IMR-90 (cell line): Measurements from ENCODE around the gene BCLAF1. TPM values are rescaled to one million over a fixed set of nuclear protein-coding genes. Genes with fewer than 3 reads are reported as not detected.

Source experiments
- ATAC-seq: fragments of 200-7000 bp; cut with Tn5 transposase; 2 replicates; pipeline ENCODE4 v1.9.1; 2020; ENCODE audit warnings: low read depth, mild to moderate bottlenecking, moderate library complexity
- BruUV-seq: library from RNA; stranded (reverse); fragments of 400-500 nt; replicated peaks from 2 replicates; lab custom pipeline; 2021; lab: Mats Ljungman, UMichigan
- CTCF ChIA-PET: fragments of 300-600 bp; formaldehyde crosslinking; extraction: SDS; loops from one replicate; lab custom pipeline; 2021; ENCODE audit warnings: antibody characterized with exemption; lab: Yijun Ruan, JAX
- POLR2A ChIA-PET: fragments of 300-600 bp; sonication (Branson Sonifier 250); formaldehyde crosslinking; loops from one replicate; lab custom pipeline; 2022; ENCODE audit warnings: antibody characterized with exemption; ENCODE audit not compliant: unreplicated experiment; lab: Charles Lee
- DNase-seq: peaks from one replicate; pipeline ENCODE4 v3.0.0; 2013
- H2AFZ ChIP-seq: replicated peaks from 2 replicates; pipeline ENCODE3; 2013; ENCODE audit warnings: low read length, mild to moderate bottlenecking; ENCODE audit not compliant: poor library complexity
- H2AK5ac ChIP-seq: 2 replicates; pipeline ENCODE4 v1.6.1; 2013; ENCODE audit warnings: low read depth, low read length, inconsistent platforms
- H2AK9ac ChIP-seq: replicated peaks from 2 replicates; pipeline ENCODE3; 2013; ENCODE audit warnings: mild to moderate bottlenecking, low read depth, low read length, moderate library complexity; ENCODE audit not compliant: poor library complexity
- H2BK120ac ChIP-seq: 2 replicates; pipeline ENCODE4 v1.6.1; 2013; ENCODE audit warnings: low read depth, low read length, inconsistent platforms
- H2BK15ac ChIP-seq: 3 replicates; pipeline ENCODE4 v1.6.1; 2013; ENCODE audit warnings: low read depth, low read length, inconsistent platforms
- H2BK20ac ChIP-seq: 2 replicates; pipeline ENCODE4 v1.6.1; 2013; ENCODE audit warnings: low read depth, mild to moderate bottlenecking, inconsistent platforms, low read length, moderate library complexity
- H2BK5ac ChIP-seq: 2 replicates; pipeline ENCODE4 v1.6.1; 2013; ENCODE audit warnings: mild to moderate bottlenecking, low read depth, low read length, inconsistent platforms; ENCODE audit not compliant: poor library complexity, severe bottlenecking
- H3K14ac ChIP-seq: replicated peaks from 2 replicates; pipeline ENCODE4 v1.6.1; 2013; ENCODE audit warnings: low read depth, low read length, inconsistent platforms
- H3K18ac ChIP-seq: 2 replicates; pipeline ENCODE4 v1.6.1; 2013; ENCODE audit warnings: low read depth, low read length, control low read depth
- H3K23ac ChIP-seq: 2 replicates; pipeline ENCODE4 v1.6.1; 2013; ENCODE audit warnings: low read depth, low read length, inconsistent platforms
- H3K27ac ChIP-seq: 2 replicates; pipeline ENCODE4 v1.5.1; 2013; ENCODE audit warnings: mild to moderate bottlenecking, control low read depth, low read length; ENCODE audit not compliant: insufficient read depth
- H3K27me3 ChIP-seq: 2 replicates; pipeline ENCODE4 v1.6.1; 2013; ENCODE audit warnings: low read length; ENCODE audit not compliant: control insufficient read depth, insufficient read depth
- H3K36me3 ChIP-seq: 2 replicates; pipeline ENCODE4 v1.6.1; 2013; ENCODE audit warnings: low read length, mixed read lengths; ENCODE audit not compliant: control insufficient read depth, insufficient read depth
- H3K4ac ChIP-seq: 2 replicates; pipeline ENCODE4 v1.6.1; 2013; ENCODE audit warnings: low read depth, low read length, inconsistent platforms
- H3K4me1 ChIP-seq: 2 replicates; pipeline ENCODE4 v1.6.1; 2013; ENCODE audit warnings: low read length, mixed read lengths; ENCODE audit not compliant: control insufficient read depth, insufficient read depth
- H3K4me2 ChIP-seq: 2 replicates; pipeline ENCODE4 v1.6.1; 2013; ENCODE audit warnings: low read depth, mild to moderate bottlenecking, control low read depth, low read length, moderate library complexity
- H3K4me3 ChIP-seq: 2 replicates; pipeline ENCODE4 v1.5.1; 2013; ENCODE audit warnings: low read depth, mild to moderate bottlenecking, control low read depth, low read length, moderate library complexity; ENCODE audit not compliant: insufficient read depth
- H3K56ac ChIP-seq: 2 replicates; pipeline ENCODE4 v1.6.1; 2013; ENCODE audit warnings: low read length, inconsistent platforms; ENCODE audit not compliant: insufficient read depth; ENCODE audit errors: extremely low read depth
- H3K79me1 ChIP-seq, 2 experiments: 2 replicates each; pipeline ENCODE4 v1.6.1; 2013; ENCODE audit warnings: low read length in 2 of 2, inconsistent platforms in 1 of 2, low read depth in 1 of 2
- H3K9ac ChIP-seq: 2 replicates; pipeline ENCODE4 v1.6.1; 2013; ENCODE audit warnings: low read depth, low read length, control low read depth
- H3K9me1 ChIP-seq: 2 replicates; pipeline ENCODE4 v1.6.1; 2013; ENCODE audit warnings: low read length, inconsistent platforms; ENCODE audit not compliant: insufficient read depth
- H3K9me3 ChIP-seq: 2 replicates; pipeline ENCODE4 v1.6.1; 2013; ENCODE audit warnings: low read length; ENCODE audit not compliant: control insufficient read depth, insufficient read depth
- H4K20me1 ChIP-seq: 2 replicates; pipeline ENCODE4 v1.6.1; 2013; ENCODE audit warnings: low read length, inconsistent platforms; ENCODE audit not compliant: insufficient read depth
- H4K5ac ChIP-seq: 2 replicates; pipeline ENCODE4 v1.6.1; 2013; ENCODE audit warnings: mild to moderate bottlenecking, low read depth, low read length, control low read depth
- H4K8ac ChIP-seq, 2 experiments: 2 replicates each; pipeline ENCODE4 v1.6.1; 2013; ENCODE audit warnings: low read depth in 2 of 2, low read length in 2 of 2, control low read depth in 1 of 2, inconsistent platforms in 1 of 2
- H4K91ac ChIP-seq: 2 replicates; pipeline ENCODE4 v1.6.1; 2013; ENCODE audit warnings: low read depth, low read length, inconsistent platforms; ENCODE audit not compliant: insufficient read depth
- BHLHE40 ChIP-seq: fragments of 150-350 bp; IDR thresholded peaks from 2 replicates; pipeline ENCODE4 v1.6.1; 2016; ENCODE audit warnings: mild to moderate bottlenecking, low read depth, low read length
- FOS ChIP-seq: fragments of 150-350 bp; IDR thresholded peaks from 2 replicates; pipeline ENCODE4 v1.6.1; 2016; ENCODE audit warnings: low read depth, low read length
- MXI1 ChIP-seq: IDR thresholded peaks from 2 replicates; pipeline ENCODE4 v1.6.1; 2012; ENCODE audit warnings: low read depth, mild to moderate bottlenecking, low read length, moderate library complexity, borderline replicate concordance
- WGBS, 2 experiments: methylation state at CpG; one replicate each; pipeline versions ENCODE4 v1.1.5 to v1.1.7; 2013; ENCODE audit warnings: missing lambda C conversion rate in 2 of 2; ENCODE audit not compliant: insufficient read length in 1 of 2; ENCODE audit errors: extremely low coverage in 2 of 2; 5-methylcytosine and 5-hydroxymethylcytosine counted together
- dilution Hi-C: fragments of 300-500 bp; cut with HindIII; formaldehyde crosslinking; loops from one replicate; pipeline ENCODE4 v1.14.3; 2018; ENCODE audit warnings: low sequenced_read_pairs; ENCODE audit not compliant: unreplicated experiment
- in situ Hi-C: fragments of 300-500 bp; cut with MboI; formaldehyde crosslinking; loops from 3 replicates; pipeline ENCODE4 v1.14.3; 2019; ENCODE audit warnings: low sequenced_read_pairs, inconsistent platforms, mixed read lengths
- intact Hi-C: fragments of 100-400 bp; cut with micrococcal nuclease; formaldehyde crosslinking; loops from 2 replicates; pipeline ENCODE4 v1.10.0; 2022
- polyA plus RNA-seq, 3 experiments: library from polyadenylated mRNA; depleted of rRNA; stranded (reverse); fragments of >200 nt; gene quantifications; 2 replicates each; pipeline ENCODE4 v1.2.3, GENCODE V29; 2012; ENCODE audit warnings: low replicate concordance in 1 of 3
- total RNA-seq: library from RNA; depleted of rRNA; stranded (reverse); fragments of >200 nt; gene quantifications from 2 replicates; pipeline ENCODE4 v1.2.3, GENCODE V29; 2012

BCLAF1 gene
- total and polyA plus RNA-seq, 2 of the 4 experiments (the other 2 are of a cell fraction): 34.0 to 141 TPM

DNA sequence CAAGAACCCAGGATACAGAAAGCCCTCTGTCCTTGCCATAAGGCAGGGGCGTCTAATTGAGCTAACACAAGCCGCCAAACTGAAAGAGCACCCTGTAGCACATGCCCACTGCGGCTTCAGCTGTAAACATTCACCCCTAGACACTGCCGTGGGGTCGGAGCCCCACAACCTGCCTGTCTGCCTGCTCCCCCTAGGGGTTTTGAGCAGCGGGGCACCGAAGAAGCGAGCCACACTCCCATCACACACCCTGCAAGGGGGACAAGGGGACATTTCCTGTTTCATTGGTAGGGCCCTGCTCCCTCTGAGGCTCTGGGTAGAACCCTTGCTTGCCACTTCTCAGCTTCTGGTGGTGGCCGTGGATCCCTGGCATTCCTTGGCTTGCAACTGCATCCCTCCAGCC is 45.2 kb upstream of the BCLAF1 start:
- no peak for ATAC-seq
- no peak overlapping the region for H2BK20ac ChIP-seq
- BruUV-seq: no TSS peak
- H2AK5ac ChIP-seq: no peak overlapping the region
- no peak overlapping the region for H3K9ac ChIP-seq
- H2BK120ac ChIP-seq: no peak overlapping the region
- H3K9me1 ChIP-seq: no peaks in the 10 kb centered on the region
- TF ChIP-seq FOS (no peak), BHLHE40 (no peak), MXI1 (no peak)
- no peak for DNase-seq
- intact Hi-C loops (no loop called here), dilution Hi-C loops (no loop called here), in situ Hi-C loops (no loop called here)
- H2BK15ac ChIP-seq: no peak overlapping the region
- H4K20me1 ChIP-seq: no peaks in the 10 kb centered on the region
- no peak overlapping the region for H3K18ac ChIP-seq
- H3K14ac ChIP-seq: no peak overlapping the region
- no peak overlapping the region for H3K4me3 ChIP-seq
- peaks cover 3% of the 10 kb centered on the region; the same call in 1 of the 2 replicates for H3K4me1 ChIP-seq
- H3K36me3 ChIP-seq: no peaks in the 10 kb centered on the region
- no peak overlapping the region for H4K8ac ChIP-seq
- no peak overlapping the region for H2AK9ac ChIP-seq
- H4K91ac ChIP-seq: no peak overlapping the region
- H2AFZ ChIP-seq: no peak overlapping the region
- H3K27ac ChIP-seq: no peak overlapping the region
- CTCF ChIA-PET: no interaction called here
- no peak overlapping the region for H3K56ac ChIP-seq
- no peak overlapping the region for H3K4me2 ChIP-seq
- no peak overlapping the region for H4K5ac ChIP-seq
- POLR2A ChIA-PET: no interaction called here
- no peak overlapping the region for H3K23ac ChIP-seq
- H3K27me3 ChIP-seq: peaks cover 11% of the 10 kb centered on the region
- H3K9me3 ChIP-seq: no peaks in the 10 kb centered on the region
- no peaks in the 10 kb centered on the region for H3K79me1 ChIP-seq
- 90% methylated on average over 3 of the region's 9 CpGs; no CpG with 5 or more reads in 1 of the 2 experiments for WGBS, 2 experiments
- H3K4ac ChIP-seq: no peak overlapping the region
- no peak overlapping the region for H2BK5ac ChIP-seq
